CD8-positive, alpha-beta memory T cell (primary cell): Measurements from ENCODE around the gene PLS3. TPM values are rescaled to one million over a fixed set of nuclear protein-coding genes. Genes with fewer than 3 reads are reported as not detected.

Experiments used
- CTCF ChIA-PET: fragments of 350-600 bp; sonication (Branson Sonifier 250); formaldehyde crosslinking; loops from one replicate; lab custom pipeline; 2021; ENCODE audit warnings: antibody characterized with exemption; lab: Charles Lee
- POLR2A ChIA-PET: fragments of 350-600 bp; sonication (Branson Sonifier 250); formaldehyde crosslinking; loops from one replicate; lab custom pipeline; 2021; ENCODE audit warnings: antibody characterized with exemption; lab: Charles Lee
- DNase-seq, 5 donors: peaks; one replicate each; pipeline versions ENCODE4 v3.0.0 to v3.0.0-alpha.2; 2020 to 2022; ENCODE audit warnings: mixed read lengths in 1 of 5
- H3K27ac ChIP-seq: one replicate; pipeline ENCODE4 v1.7.0; 2013; ENCODE audit warnings: low read depth, mild to moderate bottlenecking, low read length, moderate library complexity
- H3K27me3 ChIP-seq: 2 replicates; pipeline ENCODE4 v1.7.0; 2013; ENCODE audit warnings: low read length, mild to moderate bottlenecking; ENCODE audit not compliant: insufficient read depth, poor library complexity, severe bottlenecking
- H3K36me3 ChIP-seq: 2 replicates; pipeline ENCODE4 v1.7.0; 2013; ENCODE audit warnings: mild to moderate bottlenecking, low read length, moderate library complexity; ENCODE audit not compliant: insufficient read depth
- H3K4me1 ChIP-seq: 2 replicates; pipeline ENCODE4 v1.7.0; 2013; ENCODE audit warnings: mild to moderate bottlenecking, low read length, moderate library complexity; ENCODE audit not compliant: insufficient read depth
- H3K4me3 ChIP-seq: 2 replicates; pipeline ENCODE4 v1.7.0; 2013; ENCODE audit warnings: mild to moderate bottlenecking, low read length
- H3K9me3 ChIP-seq: 2 replicates; pipeline ENCODE4 v1.7.0; 2013; ENCODE audit warnings: mild to moderate bottlenecking, low read length
- H3K27ac Mint-ChIP-seq, 8 donors: one replicate each; pipeline ENCODE4 v1.8.0; 2020 to 2021; ENCODE audit warnings: mixed read lengths in 8 of 8, mild to moderate bottlenecking in 6 of 8, inconsistent platforms in 3 of 8, moderate library complexity in 3 of 8
- H3K27me3 Mint-ChIP-seq, 2 donors: one replicate each; pipeline ENCODE4 v1.8.0; 2020 to 2021; ENCODE audit warnings: mixed read lengths in 2 of 2, mild to moderate bottlenecking in 1 of 2, moderate library complexity in 1 of 2
- H3K36me3 Mint-ChIP-seq, 3 donors: one replicate each; pipeline ENCODE4 v1.8.0; 2020 to 2021; ENCODE audit warnings: mixed read lengths in 3 of 3, inconsistent platforms in 1 of 3, mild to moderate bottlenecking in 1 of 3
- H3K4me1 Mint-ChIP-seq, 3 donors: one replicate each; pipeline ENCODE4 v1.8.0; 2020 to 2021; ENCODE audit warnings: mixed read lengths in 3 of 3, inconsistent platforms in 1 of 3, mild to moderate bottlenecking in 1 of 3
- H3K4me3 Mint-ChIP-seq, 7 donors: one replicate each; pipeline ENCODE4 v1.8.0; 2020 to 2021; ENCODE audit warnings: mixed read lengths in 7 of 7, mild to moderate bottlenecking in 6 of 7, moderate library complexity in 4 of 7, inconsistent platforms in 2 of 7
- H3K9me3 Mint-ChIP-seq, 5 donors: one replicate each; pipeline ENCODE4 v1.8.0; 2020 to 2022; ENCODE audit warnings: mixed read lengths in 5 of 5, mild to moderate bottlenecking in 3 of 5, moderate library complexity in 2 of 5, inconsistent platforms in 1 of 5
- polyA plus RNA-seq: library from polyadenylated mRNA; unstranded; fragments of 300-500 nt; fragmentation: Illumina TruSeq; gene quantifications from one replicate; pipeline ENCODE4 v1.2.3, GENCODE V29; 2021
- total RNA-seq, 2 experiments: library from RNA; stranded (reverse); gene quantifications; one replicate each; pipeline ENCODE4 v1.2.3, GENCODE V29; 2021

PLS3 gene
- total and polyA plus RNA-seq, 3 experiments from 2014 or later: 0.51 to 0.66 TPM; not detected in 1

DNA sequence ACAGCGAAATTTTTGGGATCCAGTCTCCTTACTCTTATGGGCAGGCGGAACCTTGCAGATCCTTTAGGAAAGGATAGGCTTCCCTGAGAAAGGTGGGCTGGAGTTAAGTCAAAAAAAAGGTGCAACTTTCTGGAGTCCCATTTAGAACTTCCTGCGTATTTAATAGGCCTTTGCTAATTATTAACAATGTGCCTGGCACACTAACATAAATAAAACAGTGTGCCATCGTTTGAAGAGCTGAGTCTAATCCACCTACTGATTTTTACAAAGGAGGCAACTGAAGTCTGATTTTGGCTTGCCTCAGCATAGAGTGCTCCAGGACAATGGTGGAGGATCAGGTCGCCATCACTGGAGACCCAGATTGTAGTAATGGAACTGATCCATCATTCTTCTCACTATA, 15.7 kb downstream of the PLS3 start:
- DNase-seq: no peak
- no peak overlapping the region for H3K27ac Mint-ChIP-seq
- peaks cover 0 to under 1% of the 10 kb centered on the region in 2 donors for H3K27me3 Mint-ChIP-seq
- H3K4me1 Mint-ChIP-seq: no peaks in the 10 kb centered on the region
- ChIA-PET POLR2A (no interaction called here), CTCF (no interaction called here)
- Histone ChIP-seq H3K36me3 (no peaks in the 10 kb centered on the region), H3K27ac (no peak overlapping the region), H3K4me1 (no peaks in the 10 kb centered on the region), H3K9me3 (no peaks in the 10 kb centered on the region), H3K27me3 (no peaks in the 10 kb centered on the region), H3K4me3 (no peak overlapping the region)
- peaks cover 0 to 5% (median 0%) of the 10 kb centered on the region in 5 donors for H3K9me3 Mint-ChIP-seq
- no peaks in the 10 kb centered on the region for H3K36me3 Mint-ChIP-seq
- no peak overlapping the region for H3K4me3 Mint-ChIP-seq

- H3K27ac ChIP-seq: no peak overlapping the region
- Mint-ChIP-seq H3K27me3 (peaks cover 0 to 8% of the 10 kb centered on the region in 2 donors), H3K9me3 (peaks cover 0 to 5% (median 0%) of the 10 kb centered on the region in 5 donors), H3K4me3 (no peak overlapping the region), H3K4me1 (no peaks in the 10 kb centered on the region), H3K27ac (no peak overlapping the region), H3K36me3 (no peaks in the 10 kb centered on the region)
- no peak for DNase-seq
- no peak overlapping the region for H3K4me3 ChIP-seq
- ChIA-PET POLR2A (no interaction called here), CTCF (no interaction called here)
- H3K27me3 ChIP-seq: no peaks in the 10 kb centered on the region
- H3K9me3 ChIP-seq: no peaks in the 10 kb centered on the region
- no peaks in the 10 kb centered on the region for H3K36me3 ChIP-seq
- no peaks in the 10 kb centered on the region for H3K4me1 ChIP-seq
Measured at GRCh38 chrX:115579327-115579726, 18.4 kb downstream of the PLS3 start.

GRCh38 chrX:115579786-115580294, 18.9 kb downstream of the PLS3 start:
- Histone ChIP-seq H3K27ac (no peak overlapping the region), H3K9me3 (no peaks in the 10 kb centered on the region), H3K4me3 (no peak overlapping the region), H3K36me3 (no peaks in the 10 kb centered on the region), H3K4me1 (no peaks in the 10 kb centered on the region), H3K27me3 (no peaks in the 10 kb centered on the region)
- Mint-ChIP-seq H3K4me3 (no peak overlapping the region), H3K4me1 (no peaks in the 10 kb centered on the region), H3K27me3 (peaks cover 0 to 8% of the 10 kb centered on the region in 2 donors), H3K36me3 (no peaks in the 10 kb centered on the region), H3K9me3 (peaks cover 0 to 5% (median 0%) of the 10 kb centered on the region in 5 donors), H3K27ac (no peak overlapping the region)
- ChIA-PET CTCF (no interaction called here), POLR2A (no interaction called here)
- no peak for DNase-seq

GRCh38 chrX:115581759-115582615, 21.0 kb downstream of the PLS3 start:
- H3K27me3 ChIP-seq: no peaks in the 10 kb centered on the region
- ChIA-PET CTCF (no interaction called here), POLR2A (no interaction called here)
- DNase-seq: no peak
- no peak overlapping the region for H3K27ac ChIP-seq
- Mint-ChIP-seq H3K36me3 (no peaks in the 10 kb centered on the region), H3K27ac (no peak overlapping the region), H3K4me3 (no peak overlapping the region), H3K27me3 (peaks cover 0 to 8% of the 10 kb centered on the region in 2 donors), H3K9me3 (peaks cover 0 to 5% (median 0%) of the 10 kb centered on the region in 5 donors), H3K4me1 (no peaks in the 10 kb centered on the region)
- H3K4me3 ChIP-seq: no peak overlapping the region
- no peaks in the 10 kb centered on the region for H3K9me3 ChIP-seq
- H3K4me1 ChIP-seq: no peaks in the 10 kb centered on the region
- no peaks in the 10 kb centered on the region for H3K36me3 ChIP-seq

GRCh38 chrX:115582616-115583495, 21.9 kb downstream of the PLS3 start:
- H3K27ac ChIP-seq: no peak overlapping the region
- no peaks in the 10 kb centered on the region for H3K4me1 Mint-ChIP-seq
- ChIA-PET CTCF (no interaction called here), POLR2A (no interaction called here)
- no peak for DNase-seq
- H3K27ac Mint-ChIP-seq: no peak overlapping the region
- no peak overlapping the region for H3K4me3 ChIP-seq
- H3K9me3 ChIP-seq: no peaks in the 10 kb centered on the region
- no peaks in the 10 kb centered on the region for H3K27me3 ChIP-seq
- peaks cover 0 to 8% of the 10 kb centered on the region in 2 donors for H3K27me3 Mint-ChIP-seq
- H3K4me1 ChIP-seq: no peaks in the 10 kb centered on the region
- no peaks in the 10 kb centered on the region for H3K36me3 Mint-ChIP-seq
- H3K4me3 Mint-ChIP-seq: no peak overlapping the region
- peaks cover 0 to 3% (median 0%) of the 10 kb centered on the region in 5 donors for H3K9me3 Mint-ChIP-seq
- no peaks in the 10 kb centered on the region for H3K36me3 ChIP-seq

- Histone ChIP-seq H3K27me3 (no peaks in the 10 kb centered on the region), H3K36me3 (no peaks in the 10 kb centered on the region), H3K9me3 (no peaks in the 10 kb centered on the region), H3K4me1 (no peaks in the 10 kb centered on the region), H3K27ac (no peak overlapping the region), H3K4me3 (no peak overlapping the region)
- ChIA-PET CTCF (no interaction called here), POLR2A (no interaction called here)
- Mint-ChIP-seq H3K4me3 (no peak overlapping the region), H3K9me3 (no peaks in the 10 kb centered on the region), H3K36me3 (no peaks in the 10 kb centered on the region), H3K27me3 (peaks cover 0 to 8% of the 10 kb centered on the region in 2 donors), H3K4me1 (no peaks in the 10 kb centered on the region), H3K27ac (no peak overlapping the region)
- no peak for DNase-seq
Measured at GRCh38 chrX:115583496-115584004, 22.6 kb downstream of the PLS3 start.

- Histone ChIP-seq H3K4me3 (no peak overlapping the region), H3K4me1 (no peaks in the 10 kb centered on the region), H3K9me3 (no peaks in the 10 kb centered on the region), H3K27ac (no peak overlapping the region), H3K36me3 (no peaks in the 10 kb centered on the region), H3K27me3 (no peaks in the 10 kb centered on the region)
- DNase-seq: no peak
- H3K36me3 Mint-ChIP-seq: no peaks in the 10 kb centered on the region
- CTCF ChIA-PET: no interaction called here
- peaks cover 0 to 3% (median 0%) of the 10 kb centered on the region in 5 donors for H3K9me3 Mint-ChIP-seq
- H3K4me1 Mint-ChIP-seq: no peaks in the 10 kb centered on the region
- no peak overlapping the region for H3K27ac Mint-ChIP-seq
- peaks cover 0 to 8% of the 10 kb centered on the region in 2 donors for H3K27me3 Mint-ChIP-seq
- POLR2A ChIA-PET: no interaction called here
- no peak overlapping the region for H3K4me3 Mint-ChIP-seq
Measured at GRCh38 chrX:115584696-115585095, 23.7 kb downstream of the PLS3 start.
